Immature natural killer cell (primary cell): ENCODE measurements around the gene BSN. TPM values are rescaled to one million over a fixed set of nuclear protein-coding genes. Genes with fewer than 3 reads are reported as not detected.
"Not testable (repeated sequence)": the region's sequence is repeated elsewhere in the genome, so short reads cannot be mapped to it uniquely, and the experiment has no call there.

Source experiments
- DNase-seq, 3 donors: peaks; one replicate each; pipeline ENCODE4 v3.0.0; 2022; ENCODE audit warnings: mixed read lengths in 1 of 3
- H3K27ac Mint-ChIP-seq, 6 donors: one replicate each; pipeline ENCODE4 v1.8.0; 2020; ENCODE audit warnings: mixed read lengths in 6 of 6, mild to moderate bottlenecking in 5 of 6, inconsistent platforms in 4 of 6, moderate library complexity in 3 of 6
- H3K27me3 Mint-ChIP-seq, 3 donors: one replicate each; pipeline ENCODE4 v1.8.0; 2020 to 2021; ENCODE audit warnings: low read depth in 3 of 3, mild to moderate bottlenecking in 3 of 3, mixed read lengths in 3 of 3, moderate library complexity in 3 of 3, inconsistent platforms in 1 of 3
- H3K36me3 Mint-ChIP-seq, 3 donors: one replicate each; pipeline ENCODE4 v1.8.0; 2020; ENCODE audit warnings: mixed read lengths in 3 of 3, inconsistent platforms in 2 of 3, mild to moderate bottlenecking in 2 of 3
- H3K4me1 Mint-ChIP-seq, 2 donors: one replicate each; pipeline ENCODE4 v1.8.0; 2020; ENCODE audit warnings: inconsistent platforms in 2 of 2, mild to moderate bottlenecking in 2 of 2, mixed read lengths in 2 of 2, moderate library complexity in 1 of 2
- H3K4me3 Mint-ChIP-seq, 5 donors: one replicate each; pipeline ENCODE4 v1.8.0; 2020; ENCODE audit warnings: mild to moderate bottlenecking in 5 of 5, mixed read lengths in 5 of 5, inconsistent platforms in 3 of 5, moderate library complexity in 3 of 5
- H3K9me3 Mint-ChIP-seq, 6 donors: one replicate each; pipeline ENCODE4 v1.8.0; 2020; ENCODE audit warnings: mild to moderate bottlenecking in 6 of 6, mixed read lengths in 6 of 6, inconsistent platforms in 4 of 6, moderate library complexity in 3 of 6
- polyA plus RNA-seq, 3 donors: library from polyadenylated mRNA; unstranded; fragments of 300-500 nt; fragmentation: Illumina TruSeq; gene quantifications; one replicate each; pipeline ENCODE4 v1.2.3, GENCODE V29; 2021

The BSN gene
- polyA plus RNA-seq, 3 donors from 2014 or later: 0.42 TPM; not detected in 2

DNA sequence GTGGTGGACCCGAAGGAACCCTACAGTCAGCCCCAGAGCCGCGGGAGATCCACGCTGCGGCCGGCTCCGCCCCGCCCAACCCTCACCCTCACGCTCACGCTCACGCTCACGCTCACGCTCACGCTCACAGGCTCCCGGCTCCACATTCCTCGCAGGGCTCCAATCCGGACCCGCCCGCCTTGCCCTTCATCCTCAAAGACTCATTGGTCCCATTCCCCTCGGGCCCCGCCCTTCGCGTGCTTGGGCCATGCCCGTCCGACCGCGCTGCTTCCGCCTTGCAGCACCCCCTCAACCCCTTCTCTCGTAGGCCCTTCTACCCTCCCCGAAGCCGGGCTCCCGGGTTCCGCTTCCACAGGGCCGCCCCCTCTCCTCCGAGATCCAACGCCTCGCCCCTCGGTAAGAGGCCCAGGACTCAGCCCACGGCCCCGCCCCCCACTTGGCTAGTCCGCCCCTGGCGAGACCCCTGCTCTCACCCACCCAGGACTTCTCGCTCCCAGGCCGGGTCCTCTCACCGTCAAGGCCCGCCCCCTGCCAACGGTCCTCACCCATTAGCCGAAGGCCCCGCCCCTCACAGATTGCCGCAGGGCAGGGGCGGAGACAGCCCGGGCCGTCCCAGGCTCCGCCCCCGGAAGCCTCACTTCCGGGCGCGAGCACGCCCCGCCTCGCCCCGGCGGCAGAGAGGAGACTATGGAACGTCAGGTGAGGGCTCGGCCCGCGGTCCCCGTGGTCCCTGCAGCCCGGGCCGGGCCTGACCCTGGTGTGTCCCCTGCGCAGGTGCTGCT lies 119.6 kb downstream of the BSN start, which contains the start of gene APEH:
APEH (plus strand) TSS at position 637 of the 782 bp plus-strand sequence; CDS start at position 688, 51 bp downstream.
- Mint-ChIP-seq H3K27me3 (peaks cover 0 to 7% (median 7%) of the 10 kb centered on the region in 3 donors), H3K4me3 (peak within 1 kb of the TSS; percentile 91 to 96 (median 93)), H3K27ac (peak within 1 kb of the TSS; percentile 83 to 97 (median 96)), H3K4me1 (peaks cover 27 to 37% of the 10 kb centered on the region in 2 donors), H3K36me3 (peaks cover 4 to 5% (median 4%) of the 10 kb centered on the region in 3 donors), H3K9me3 (no peaks in the 10 kb centered on the region)
- DNase-seq: peak; percentile 98

- H3K36me3 Mint-ChIP-seq: peaks cover 4 to 5% (median 4%) of the 10 kb centered on the region in 3 donors
- no peak for DNase-seq
- peak overlapping the region; percentile 29 to 97 (median 88) for H3K27ac Mint-ChIP-seq
- H3K27me3 Mint-ChIP-seq: peaks cover 0 to 7% (median 7%) of the 10 kb centered on the region in 3 donors
- peak overlapping the region; percentile 91 to 96 (median 93) for H3K4me3 Mint-ChIP-seq
- H3K9me3 Mint-ChIP-seq: no peaks in the 10 kb centered on the region
- H3K4me1 Mint-ChIP-seq: peaks cover 27 to 37% of the 10 kb centered on the region in 2 donors
These were observed 120.3 kb downstream of the BSN start for GRCh38 chr3:49674497-49674983.

DNA sequence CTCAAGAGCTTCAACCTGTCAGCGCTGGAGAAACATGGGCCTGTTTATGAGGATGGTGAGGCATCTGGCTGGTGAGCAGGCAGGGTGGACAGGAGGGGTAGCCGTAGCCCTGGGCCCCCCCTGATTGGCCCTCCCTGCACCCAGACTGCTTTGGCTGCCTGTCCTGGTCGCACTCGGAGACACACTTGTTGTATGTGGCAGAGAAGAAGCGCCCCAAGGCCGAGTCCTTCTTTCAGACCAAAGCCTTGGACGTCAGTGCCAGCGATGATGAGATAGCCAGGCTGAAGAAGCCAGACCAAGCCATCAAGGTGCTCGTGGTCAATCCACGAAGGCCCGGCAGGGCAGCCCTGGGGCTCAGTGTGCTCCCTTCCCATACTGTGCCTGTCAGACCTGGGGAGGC lies 121.6 kb downstream of the BSN start:
- Mint-ChIP-seq H3K4me3 (peak overlapping the region in 3 of 5 donors; percentile 15 to 96 (median 44)), H3K9me3 (no peaks in the 10 kb centered on the region), H3K4me1 (peaks cover 32 to 37% of the 10 kb centered on the region in 2 donors)

DNA sequence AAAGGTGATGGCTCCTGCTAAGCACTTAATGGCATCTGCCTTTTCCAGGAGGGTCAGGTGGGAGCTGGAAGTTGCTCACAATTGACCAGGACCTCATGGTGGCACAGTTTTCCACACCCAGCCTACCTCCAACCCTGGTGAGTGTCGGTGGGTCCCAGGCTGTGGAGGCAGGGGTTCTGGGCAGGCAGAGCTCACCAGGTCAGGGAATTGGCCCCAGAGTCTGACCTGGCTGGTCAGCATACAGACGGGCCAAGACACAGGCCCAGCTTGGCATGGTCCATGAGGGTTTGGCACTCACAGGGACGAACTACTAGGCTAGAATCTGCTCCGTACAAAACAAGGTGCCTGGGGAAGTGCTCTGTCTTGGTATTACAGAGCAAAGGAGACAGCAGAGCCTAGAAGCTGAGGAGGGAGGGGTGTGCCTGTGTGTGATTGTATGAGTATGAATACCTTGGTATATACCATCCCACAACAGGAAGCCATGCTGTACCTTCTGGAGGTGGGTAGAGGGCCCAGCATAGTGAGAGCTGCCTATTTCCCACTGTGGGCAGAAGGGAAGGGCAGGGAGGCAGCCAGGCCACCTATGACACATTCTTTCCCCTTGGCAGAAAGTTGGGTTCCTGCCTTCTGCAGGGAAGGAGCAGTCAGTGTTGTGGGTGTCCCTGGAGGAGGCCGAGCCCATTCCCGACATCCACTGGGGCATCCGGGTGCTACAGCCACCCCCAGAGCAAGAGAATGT lies 126.4 kb downstream of the BSN start:
- no peak overlapping the region for H3K4me3 Mint-ChIP-seq

More for the DNA sequence above, 121.6 kb downstream of the BSN start:
- Mint-ChIP-seq H3K36me3 (peaks cover 4 to 15% (median 10%) of the 10 kb centered on the region in 3 donors), H3K27me3 (peaks cover 0 to 7% (median 7%) of the 10 kb centered on the region in 3 donors), H3K27ac (no peak overlapping the region)
- no peak for DNase-seq

DNA sequence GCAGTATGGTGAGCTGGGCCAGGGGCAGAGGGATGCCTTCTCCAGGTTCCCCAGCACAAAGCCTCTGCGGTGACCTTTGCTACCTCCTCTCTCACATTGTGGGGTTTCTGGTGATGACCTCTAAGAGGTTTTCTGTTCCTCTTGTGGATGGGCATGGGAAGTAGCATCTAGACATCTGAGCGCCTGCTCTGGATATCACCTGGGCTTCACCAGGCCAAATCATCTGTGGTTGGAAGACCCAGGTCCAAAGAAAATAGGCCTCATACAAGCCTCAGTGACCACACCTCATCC lies 126.9 kb downstream of the BSN start:
- Mint-ChIP-seq H3K4me3 (no peak overlapping the region), H3K36me3 (peaks cover 9 to 19% (median 15%) of the 10 kb centered on the region in 3 donors), H3K9me3 (no peaks in the 10 kb centered on the region), H3K27ac (no peak overlapping the region), H3K4me1 (peaks cover 1 to 10% of the 10 kb centered on the region in 2 donors), H3K27me3 (peaks cover 0 to 3% (median 0%) of the 10 kb centered on the region in 3 donors)
- DNase-seq: no peak

More for the DNA sequence above, 126.4 kb downstream of the BSN start:
- H3K9me3 Mint-ChIP-seq: no peaks in the 10 kb centered on the region
- H3K27ac Mint-ChIP-seq: no peak overlapping the region
- peaks cover 9 to 19% (median 15%) of the 10 kb centered on the region in 3 donors for H3K36me3 Mint-ChIP-seq
- peaks cover 7 to 13% of the 10 kb centered on the region in 2 donors for H3K4me1 Mint-ChIP-seq
- peaks cover 0 to 3% (median 0%) of the 10 kb centered on the region in 3 donors for H3K27me3 Mint-ChIP-seq
- no peak for DNase-seq

- Mint-ChIP-seq H3K27ac (no peak overlapping the region), H3K4me3 (no peak overlapping the region), H3K4me1 (peaks cover 0 to 10% of the 10 kb centered on the region in 2 donors), H3K36me3 (peaks cover 9 to 19% (median 15%) of the 10 kb centered on the region in 3 donors), H3K27me3 (peaks cover 0 to 3% (median 0%) of the 10 kb centered on the region in 3 donors), H3K9me3 (no peaks in the 10 kb centered on the region)
- no peak for DNase-seq
These were observed 127.3 kb downstream of the BSN start for GRCh38 chr3:49681543-49681942.

DNA sequence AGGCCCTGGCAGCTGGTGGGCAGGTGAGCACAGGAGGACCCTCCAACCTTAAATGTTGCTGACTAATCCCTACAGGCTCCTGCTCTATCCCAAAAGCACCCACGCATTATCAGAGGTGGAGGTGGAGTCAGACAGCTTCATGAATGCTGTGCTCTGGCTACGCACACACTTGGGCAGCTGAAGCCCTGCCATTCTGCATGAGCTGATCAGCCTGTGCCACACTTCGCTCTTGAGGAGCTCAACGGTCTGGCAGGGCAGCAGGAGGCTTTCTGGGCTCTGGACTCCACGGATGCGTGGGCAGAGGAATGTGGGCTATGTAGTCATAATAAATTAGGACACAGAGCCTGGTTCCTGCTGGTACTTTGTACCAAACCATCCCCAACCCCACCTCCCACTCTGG lies 128.9 kb downstream of the BSN start:
- Mint-ChIP-seq H3K27ac (no peak overlapping the region), H3K4me1 (peaks cover 0 to 16% of the 10 kb centered on the region in 2 donors), H3K4me3 (no peak overlapping the region), H3K27me3 (peaks cover 0 to 3% (median 2%) of the 10 kb centered on the region in 3 donors), H3K36me3 (peaks cover 7 to 17% (median 13%) of the 10 kb centered on the region in 3 donors), H3K9me3 (no peaks in the 10 kb centered on the region)
- DNase-seq: no peak

DNA sequence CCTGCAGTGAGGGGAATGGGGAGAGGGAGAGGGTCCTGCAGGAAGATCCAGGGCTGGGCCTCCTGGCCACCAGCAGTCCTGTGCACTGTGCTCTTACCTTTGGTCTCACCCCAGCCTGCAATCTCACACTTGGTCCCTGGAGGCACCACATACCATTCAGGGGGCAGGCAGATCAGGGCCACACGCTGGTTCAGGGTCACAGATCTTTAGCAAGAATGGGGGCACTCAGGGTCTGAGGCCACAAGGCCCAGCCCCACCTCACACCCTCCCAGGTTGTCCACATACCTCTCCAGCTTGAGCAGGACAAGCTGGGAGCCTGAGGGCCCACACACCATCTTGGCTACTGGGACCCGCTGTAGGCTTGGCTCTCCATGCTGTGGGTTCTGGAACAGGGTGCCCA lies 130.2 kb downstream of the BSN start:
- H3K36me3 Mint-ChIP-seq: peaks cover 5 to 14% (median 11%) of the 10 kb centered on the region in 3 donors
- not testable (repeated sequence) for H3K27ac Mint-ChIP-seq

GRCh38 chr3:49685103-49685502 lies 130.8 kb downstream of the BSN start:
- H3K27me3 Mint-ChIP-seq: peaks cover 8 to 14% (median 9%) of the 10 kb centered on the region in 3 donors
- not testable (repeated sequence) for H3K36me3 Mint-ChIP-seq, H3K9me3 Mint-ChIP-seq, DNase-seq, H3K4me3 Mint-ChIP-seq
- H3K27ac Mint-ChIP-seq: peak overlapping the region in 1 of 6 donors; percentile 26
- H3K4me1 Mint-ChIP-seq: peaks cover 19 to 29% of the 10 kb centered on the region in 2 donors

More for the DNA sequence above, 130.2 kb downstream of the BSN start:
- not testable (repeated sequence) for H3K9me3 Mint-ChIP-seq, H3K4me3 Mint-ChIP-seq, DNase-seq
- peaks cover 6 to 12% (median 8%) of the 10 kb centered on the region in 3 donors for H3K27me3 Mint-ChIP-seq
- peaks cover 13 to 27% of the 10 kb centered on the region in 2 donors for H3K4me1 Mint-ChIP-seq

DNA sequence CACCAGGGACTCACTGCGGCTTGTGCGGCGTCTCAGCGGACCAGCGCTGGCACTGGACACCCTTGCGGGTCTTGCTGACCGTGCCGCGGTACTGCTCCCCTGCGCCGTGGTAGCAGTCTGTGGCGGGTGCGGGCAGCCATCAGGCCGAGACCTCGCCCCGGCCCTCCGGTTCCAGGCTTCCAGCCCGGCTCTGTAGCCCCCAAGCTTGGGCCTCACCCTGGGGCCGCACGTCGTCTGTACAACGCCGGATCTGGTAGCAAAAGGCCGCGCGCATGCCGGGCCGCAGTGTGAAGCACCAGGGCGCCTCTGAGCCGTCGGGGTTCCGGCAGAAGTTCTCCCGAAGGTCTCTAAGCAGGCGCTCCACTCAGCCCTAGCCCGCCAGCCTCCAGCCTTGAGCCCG lies 131.6 kb downstream of the BSN start:
- Mint-ChIP-seq H3K4me3 (peak overlapping the region in 1 of 5 donors; percentile 69), H3K4me1 (peaks cover 26 to 35% of the 10 kb centered on the region in 2 donors), H3K27me3 (peaks cover 8 to 14% (median 9%) of the 10 kb centered on the region in 3 donors)
- DNase-seq, H3K27ac Mint-ChIP-seq, H3K9me3 Mint-ChIP-seq, H3K36me3 Mint-ChIP-seq: not testable (repeated sequence)

DNA sequence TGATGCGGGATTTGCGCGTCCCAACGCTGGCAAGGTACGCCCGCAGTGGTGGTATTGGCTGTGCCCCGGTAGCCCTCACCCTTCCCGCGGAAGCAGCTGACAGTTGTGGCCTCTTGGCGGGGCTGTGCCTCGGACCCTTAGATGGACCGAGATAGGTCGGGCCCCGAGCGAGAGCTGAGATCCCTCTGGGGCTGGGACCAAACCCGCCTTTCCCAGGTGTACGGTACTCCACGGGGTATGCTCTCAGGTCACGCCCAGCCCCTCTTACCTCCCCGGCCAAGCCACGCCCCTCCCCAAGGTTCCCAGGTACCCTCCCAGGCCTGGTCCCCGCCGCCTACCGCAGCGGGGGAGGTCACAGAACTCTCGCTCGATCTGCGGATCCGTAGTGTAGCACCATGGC lies 132.1 kb downstream of the BSN start:
- H3K4me1 Mint-ChIP-seq: peaks cover 31 to 40% of the 10 kb centered on the region in 2 donors
- peak overlapping the region; percentile 33 to 69 (median 60) for H3K4me3 Mint-ChIP-seq
- not testable (repeated sequence) for H3K27ac Mint-ChIP-seq, H3K36me3 Mint-ChIP-seq, H3K9me3 Mint-ChIP-seq
- peaks cover 8 to 14% (median 9%) of the 10 kb centered on the region in 3 donors for H3K27me3 Mint-ChIP-seq
- DNase-seq: peak in 1 of 3 donors; percentile 17

DNA sequence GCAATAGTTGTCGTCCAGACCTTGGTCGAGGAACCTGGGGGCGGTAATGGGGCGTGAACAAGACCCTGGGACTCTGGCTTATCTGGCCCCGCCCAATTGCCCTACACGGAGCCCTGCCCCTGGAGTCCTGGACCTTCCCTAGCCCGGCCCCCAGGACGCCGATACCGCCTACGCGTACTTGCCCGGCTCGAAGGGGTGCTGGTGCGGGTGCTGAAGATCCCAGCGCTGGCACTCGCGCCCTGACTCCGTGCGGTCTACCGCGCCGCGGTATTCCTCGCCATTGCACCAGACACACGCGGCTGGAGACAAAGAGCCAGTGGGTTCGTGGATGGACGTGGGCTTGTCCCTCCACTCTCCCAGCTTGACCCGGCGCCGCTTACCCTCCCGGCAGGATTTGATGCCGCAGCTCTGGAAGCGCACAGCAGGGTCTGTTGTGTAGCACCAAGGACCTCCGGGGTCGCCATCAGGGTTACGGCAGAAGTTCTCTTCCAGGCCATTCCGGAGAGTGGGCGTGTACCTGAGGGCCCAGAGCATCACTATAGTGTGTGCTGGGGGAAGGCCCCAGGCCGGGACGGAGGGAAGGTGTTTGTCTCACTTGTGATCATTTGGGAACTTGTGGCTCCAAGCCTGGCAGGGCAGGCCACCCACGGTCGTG lies 132.6 kb downstream of the BSN start:
- peak in 2 of 3 donors; percentile 18 to 26 for DNase-seq
- H3K9me3 Mint-ChIP-seq, H3K36me3 Mint-ChIP-seq: not testable (repeated sequence)
- peak overlapping the region in 2 of 6 donors; percentile 7 to 58 for H3K27ac Mint-ChIP-seq
- peaks cover 32 to 43% of the 10 kb centered on the region in 2 donors for H3K4me1 Mint-ChIP-seq
- peak overlapping the region in 4 of 5 donors; percentile 27 to 55 (median 34) for H3K4me3 Mint-ChIP-seq
- peaks cover 8 to 14% (median 9%) of the 10 kb centered on the region in 3 donors for H3K27me3 Mint-ChIP-seq

DNA sequence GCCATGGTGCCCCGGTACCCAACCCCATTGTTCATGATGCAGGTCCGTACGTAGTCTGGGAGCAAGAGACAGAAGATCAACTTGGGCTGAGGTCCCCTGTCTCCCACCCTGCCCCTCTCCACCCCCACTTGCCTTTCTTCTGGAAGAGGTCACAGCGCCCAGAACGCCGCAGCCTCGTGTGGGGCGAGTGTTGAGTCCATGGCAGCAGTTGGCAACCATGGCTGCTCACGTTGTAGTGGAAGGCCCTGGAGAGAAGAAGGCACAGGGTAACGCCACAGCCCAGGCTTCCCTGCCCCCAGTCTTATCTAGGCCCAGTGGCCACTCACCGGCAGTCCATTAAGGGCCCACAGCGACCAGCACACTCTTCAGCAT lies 133.1 kb downstream of the BSN start:
- H3K4me1 Mint-ChIP-seq: peaks cover 34 to 43% of the 10 kb centered on the region in 2 donors
- DNase-seq, H3K9me3 Mint-ChIP-seq, H3K36me3 Mint-ChIP-seq: not testable (repeated sequence)
- H3K27me3 Mint-ChIP-seq: peaks cover 8 to 15% (median 9%) of the 10 kb centered on the region in 3 donors
- H3K4me3 Mint-ChIP-seq: peak overlapping the region in 4 of 5 donors; percentile 27 to 55 (median 34)
- peak overlapping the region in 2 of 6 donors; percentile 7 to 58 for H3K27ac Mint-ChIP-seq
